Mesendoderm (in vitro differentiated cells): ENCODE measurements around the gene KDM5B.
"Not testable (repeated sequence)": the region's sequence is repeated elsewhere in the genome, so short reads cannot be mapped to it uniquely, and the experiment has no call there.

Experiments used
- DNase-seq: peaks from one replicate; pipeline ENCODE4 v3.0.0; 2013
- H2AK5ac ChIP-seq: 2 replicates; pipeline ENCODE4 v1.6.1; 2013; ENCODE audit warnings: low read length, inconsistent platforms
- H2BK120ac ChIP-seq: 2 replicates; pipeline ENCODE4 v1.6.1; 2013; ENCODE audit warnings: low read depth, mild to moderate bottlenecking, low read length, moderate library complexity, mixed read lengths
- H2BK15ac ChIP-seq: replicated peaks from 2 replicates; pipeline ENCODE4 v1.6.1; 2013; ENCODE audit warnings: low read depth, mild to moderate bottlenecking, moderate library complexity
- H2BK5ac ChIP-seq: 2 replicates; pipeline ENCODE4 v1.6.1; 2013; ENCODE audit warnings: low read length, inconsistent platforms
- H3K18ac ChIP-seq: 2 replicates; pipeline ENCODE4 v1.6.1; 2013; ENCODE audit warnings: mild to moderate bottlenecking, low read length, mixed read lengths
- H3K23ac ChIP-seq: one replicate; pipeline ENCODE4 v1.6.1; 2013; ENCODE audit warnings: low read length
- H3K27ac ChIP-seq: 2 replicates; pipeline ENCODE4 v1.5.1; 2013; ENCODE audit warnings: low read depth, mild to moderate bottlenecking, inconsistent platforms, low read length, moderate library complexity
- H3K27me3 ChIP-seq: 2 replicates; pipeline ENCODE4 v1.6.1; 2013; ENCODE audit warnings: low read length, control low read depth, mild to moderate bottlenecking, inconsistent platforms; ENCODE audit not compliant: insufficient read depth, poor library complexity
- H3K36me3 ChIP-seq: 2 replicates; pipeline ENCODE4 v1.6.1; 2013; ENCODE audit warnings: low read length, inconsistent platforms; ENCODE audit not compliant: control insufficient read depth, insufficient read depth
- H3K4ac ChIP-seq: one replicate; pipeline ENCODE4 v1.6.1; 2013; ENCODE audit warnings: low read depth, mild to moderate bottlenecking, low read length, moderate library complexity
- H3K4me1 ChIP-seq: 2 replicates; pipeline ENCODE4 v1.6.1; 2013; ENCODE audit warnings: low read depth, low read length, inconsistent platforms; ENCODE audit not compliant: control insufficient read depth
- H3K4me2 ChIP-seq: 2 replicates; pipeline ENCODE4 v1.6.1; 2013; ENCODE audit warnings: low read length
- H3K4me3 ChIP-seq: 2 replicates; pipeline ENCODE4 v1.5.1; 2013; ENCODE audit warnings: mild to moderate bottlenecking, low read length
- H3K56ac ChIP-seq: one replicate; pipeline ENCODE4 v1.6.1; 2013; ENCODE audit warnings: low read length
- H3K79me1 ChIP-seq: 2 replicates; pipeline ENCODE4 v1.6.1; 2013; ENCODE audit warnings: low read length, inconsistent platforms
- H3K79me2 ChIP-seq: 2 replicates; pipeline ENCODE4 v1.6.1; 2013; ENCODE audit warnings: mild to moderate bottlenecking, low read length; ENCODE audit not compliant: control insufficient read depth, insufficient read depth
- H3K9ac ChIP-seq: 2 replicates; pipeline ENCODE4 v1.6.1; 2013; ENCODE audit warnings: low read length, inconsistent platforms
- H4K5ac ChIP-seq: one replicate; pipeline ENCODE4 v1.6.1; 2013; ENCODE audit warnings: low read length
- H4K8ac ChIP-seq: one replicate; pipeline ENCODE4 v1.6.1; 2013; ENCODE audit warnings: low read depth, mild to moderate bottlenecking, control low read depth, low read length, moderate library complexity
- WGBS: extraction: QIAGEN DNeasy Blood & Tissue Kit; methylation state at CpG from one replicate; pipeline ENCODE4 v1.1.7; 2013; ENCODE audit warnings: low lambda C conversion rate, missing lambda C conversion rate; ENCODE audit not compliant: insufficient coverage; ENCODE audit errors: extremely low coverage; 5-methylcytosine and 5-hydroxymethylcytosine counted together

The KDM5B gene

DNA sequence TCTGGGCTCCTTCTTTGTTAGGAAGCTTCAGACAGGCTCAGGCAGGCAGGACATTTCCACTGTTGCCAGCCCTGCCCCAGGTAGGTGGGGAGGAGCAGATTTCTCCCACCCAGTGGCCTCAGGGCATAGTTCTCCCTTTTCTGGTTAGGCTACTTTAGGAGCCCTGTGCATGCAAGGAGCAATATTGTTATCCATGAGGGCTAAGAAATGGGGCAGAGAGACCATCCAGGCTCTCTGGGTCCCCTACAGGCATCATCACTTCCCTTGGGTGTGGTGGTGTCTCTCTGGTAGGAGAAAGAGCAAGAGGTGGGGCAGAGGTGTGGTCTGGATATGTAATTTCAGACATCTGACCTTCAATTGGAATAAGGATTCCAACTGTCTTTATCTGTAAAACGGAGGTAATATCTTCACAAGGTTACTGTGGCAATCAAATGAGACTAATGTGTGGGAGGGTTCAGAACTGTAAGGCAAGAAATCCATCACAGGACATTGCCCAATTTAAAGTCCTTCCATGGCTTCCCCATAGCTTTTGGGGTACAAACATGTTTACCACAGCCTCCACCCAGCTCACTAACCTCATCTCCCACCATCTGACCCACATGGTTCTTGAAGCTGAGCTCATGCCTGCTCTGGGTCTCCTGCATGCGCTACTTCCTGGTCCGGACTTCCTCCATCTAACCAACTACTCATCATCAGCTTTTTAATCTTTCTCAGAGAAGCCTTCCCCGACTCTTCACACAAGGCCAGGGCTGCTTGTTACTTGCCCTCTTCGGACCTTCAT, 28.6 kb upstream of the KDM5B start:
- Histone ChIP-seq H3K27ac (no peak overlapping the region), H3K56ac (no peak overlapping the region), H3K4me2 (no peak overlapping the region), H4K5ac (no peak overlapping the region), H3K4me3 (no peak overlapping the region), H4K8ac (no peak overlapping the region), H3K79me1 (no peaks in the 10 kb centered on the region), H3K4ac (no peak overlapping the region), H3K23ac (no peak overlapping the region), H2BK15ac (no peak overlapping the region), H3K36me3 (no peaks in the 10 kb centered on the region), H3K79me2 (no peaks in the 10 kb centered on the region), H2BK5ac (no peak overlapping the region), H3K9ac (no peak overlapping the region), H2AK5ac (no peak overlapping the region), H3K4me1 (peaks cover 4% of the 10 kb centered on the region), H3K18ac (no peak overlapping the region), H3K27me3 (no peaks in the 10 kb centered on the region), H2BK120ac (no peak overlapping the region)
- DNase-seq, result no peak
- WGBS, result no CpG with 5 or more reads among the region's 5 CpGs

DNA sequence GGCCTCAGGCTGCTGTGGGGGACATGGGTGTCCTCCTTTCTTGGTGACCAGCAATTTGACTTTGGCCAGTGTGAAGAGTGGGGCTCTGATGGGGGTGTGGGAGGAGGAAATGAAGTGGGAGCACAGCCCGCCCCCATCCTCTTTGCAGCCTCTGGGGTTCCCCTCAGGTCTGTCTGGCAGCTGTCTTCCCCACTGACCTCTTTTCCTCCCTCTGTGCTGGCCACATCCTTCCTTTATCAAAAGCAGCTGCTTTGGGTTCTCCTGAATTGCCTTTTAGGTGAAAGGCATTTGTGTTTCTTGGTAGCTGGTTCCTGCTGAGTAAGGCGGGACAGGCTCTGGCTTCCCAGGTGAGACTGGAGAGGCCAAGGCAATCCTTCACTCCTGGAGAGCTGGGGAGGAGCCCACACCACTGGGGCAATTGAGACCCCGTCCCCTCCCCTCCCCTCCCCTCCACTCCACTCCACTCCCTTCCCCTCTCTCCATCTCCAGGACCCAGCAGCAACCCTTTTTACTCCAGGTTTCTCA, 27.4 kb upstream of the KDM5B start:
- Histone ChIP-seq H4K8ac (no peak overlapping the region), H2BK15ac (no peak overlapping the region), H3K36me3 (no peaks in the 10 kb centered on the region), H3K27me3 (no peaks in the 10 kb centered on the region), H3K9ac (no peak overlapping the region), H3K4me1 (peaks cover 4% of the 10 kb centered on the region), H2AK5ac (no peak overlapping the region), H3K4me3 (no peak overlapping the region), H3K79me1 (no peaks in the 10 kb centered on the region), H3K18ac (no peak overlapping the region), H3K56ac (peak overlapping the region; percentile 54), H3K4me2 (no peak overlapping the region), H2BK5ac (no peak overlapping the region), H4K5ac (no peak overlapping the region), H3K27ac (no peak overlapping the region), H3K4ac (no peak overlapping the region), H3K23ac (no peak overlapping the region), H2BK120ac (no peak overlapping the region), H3K79me2 (no peaks in the 10 kb centered on the region)
- DNase-seq, result peak; percentile 23
- WGBS, result no CpG with 5 or more reads among the region's 3 CpGs

DNA sequence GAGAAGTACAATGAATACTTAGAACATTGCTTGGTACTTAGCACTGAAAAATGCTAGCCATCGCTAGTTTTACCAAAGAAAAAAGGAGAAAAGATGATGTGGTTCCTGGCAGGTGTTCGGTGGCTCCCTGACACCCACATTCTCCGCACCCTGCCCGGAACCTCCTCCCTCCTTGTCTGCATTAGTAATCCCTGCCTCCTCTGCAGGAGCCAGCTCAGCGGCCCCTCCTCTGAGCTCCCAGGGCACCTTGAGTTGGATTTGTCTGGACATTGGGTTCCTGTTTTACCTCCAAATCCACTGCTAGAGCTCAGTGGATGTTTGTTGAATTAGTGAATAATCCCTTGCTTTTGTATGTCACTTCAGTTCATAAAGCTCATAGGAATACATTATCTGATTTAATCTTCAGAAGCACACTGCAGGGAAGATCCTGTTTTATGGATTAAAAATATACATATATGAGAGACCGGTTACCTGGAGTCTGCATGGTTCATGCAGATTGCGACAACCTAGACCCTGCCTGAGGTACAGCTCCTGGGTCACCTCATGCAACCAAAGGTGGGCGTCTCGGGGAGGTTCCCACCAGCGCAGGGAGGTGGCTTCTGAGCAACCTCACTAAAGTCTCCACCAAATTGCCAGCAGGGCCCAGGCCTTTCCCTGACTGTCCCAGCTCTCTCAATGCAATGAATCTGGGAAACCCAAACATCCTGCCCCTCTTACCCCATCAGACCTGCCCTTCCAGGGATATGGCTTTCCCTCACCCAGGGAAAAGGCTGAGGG, 26.7 kb upstream of the KDM5B start:
- Histone ChIP-seq H3K4me1 (peaks cover 4% of the 10 kb centered on the region), H4K8ac (no peak overlapping the region), H3K4me2 (no peak overlapping the region), H3K23ac (no peak overlapping the region), H4K5ac (no peak overlapping the region), H3K9ac (no peak overlapping the region), H2BK15ac (no peak overlapping the region), H3K4me3 (no peak overlapping the region), H3K79me2 (no peaks in the 10 kb centered on the region), H3K56ac (peak overlapping the region; percentile 54), H3K18ac (no peak overlapping the region), H3K79me1 (no peaks in the 10 kb centered on the region), H3K27ac (no peak overlapping the region), H3K27me3 (no peaks in the 10 kb centered on the region), H3K4ac (no peak overlapping the region), H2AK5ac (no peak overlapping the region), H2BK5ac (no peak overlapping the region), H3K36me3 (no peaks in the 10 kb centered on the region), H2BK120ac (no peak overlapping the region)
- no peak for DNase-seq
- WGBS, result no CpG with 5 or more reads among the region's 10 CpGs

DNA sequence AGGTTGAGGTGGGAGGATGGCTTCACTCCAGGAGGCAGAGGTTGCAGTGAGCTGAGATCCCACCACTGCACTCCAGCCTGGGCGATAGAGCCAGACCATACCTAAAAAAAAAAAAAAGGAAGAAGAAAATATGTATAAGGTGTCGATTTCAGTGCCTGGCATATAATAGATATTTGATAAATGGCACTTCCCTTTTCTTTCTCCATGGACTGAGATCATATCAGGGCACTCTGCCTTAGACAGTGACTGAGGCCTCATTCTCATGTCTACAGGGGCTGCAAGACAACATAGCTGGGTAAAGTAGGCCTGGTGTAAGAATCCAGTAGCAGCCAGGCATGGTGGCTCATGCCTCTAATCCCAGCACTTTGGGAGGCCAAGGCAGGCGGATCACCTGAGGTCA, 23.7 kb upstream of the KDM5B start:
- H3K23ac ChIP-seq, result no peak overlapping the region
- H3K36me3 ChIP-seq, result no peaks in the 10 kb centered on the region
- no peak overlapping the region for H2BK120ac ChIP-seq
- no peak overlapping the region for H4K8ac ChIP-seq
- H3K27me3 ChIP-seq, result no peaks in the 10 kb centered on the region
- H2BK15ac ChIP-seq, result no peak overlapping the region
- DNase-seq, result no peak
- peaks cover 4% of the 10 kb centered on the region for H3K4me1 ChIP-seq
- H3K18ac ChIP-seq, result no peak overlapping the region
- no peak overlapping the region for H3K4me3 ChIP-seq
- no peak overlapping the region for H4K5ac ChIP-seq
- H3K4ac ChIP-seq, result no peak overlapping the region
- no peaks in the 10 kb centered on the region for H3K79me2 ChIP-seq
- H3K27ac ChIP-seq, result no peak overlapping the region
- no peak overlapping the region for H2BK5ac ChIP-seq
- no CpG with 5 or more reads among the region's 3 CpGs for WGBS
- H3K9ac ChIP-seq, result no peak overlapping the region
- no peak overlapping the region for H3K4me2 ChIP-seq
- H3K56ac ChIP-seq, result no peak overlapping the region
- H3K79me1 ChIP-seq, result no peaks in the 10 kb centered on the region
- no peak overlapping the region for H2AK5ac ChIP-seq

DNA sequence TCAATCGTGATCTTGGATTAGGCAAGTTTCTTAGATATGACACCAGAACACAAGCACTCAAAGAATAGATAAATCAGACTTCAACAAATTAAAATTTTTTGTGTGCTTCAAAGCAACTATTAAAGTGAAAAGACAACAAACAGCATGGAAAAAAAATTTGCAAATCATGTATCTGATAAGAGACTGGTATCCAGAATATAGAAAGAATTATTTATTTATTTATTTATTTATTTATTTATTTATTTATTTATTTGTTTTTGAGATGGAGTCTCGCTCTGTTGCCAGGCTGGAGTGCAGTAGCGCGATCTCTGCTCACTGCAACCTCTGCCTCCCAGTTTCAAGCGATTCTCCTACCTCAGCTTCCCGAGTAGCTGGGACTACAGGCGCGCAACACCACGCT, 21.0 kb upstream of the KDM5B start:
- H2AK5ac ChIP-seq, H3K56ac ChIP-seq, H3K18ac ChIP-seq, H2BK15ac ChIP-seq, H3K79me2 ChIP-seq, H3K27ac ChIP-seq, H3K9ac ChIP-seq, DNase-seq, H3K36me3 ChIP-seq, H3K27me3 ChIP-seq, H4K5ac ChIP-seq, H2BK5ac ChIP-seq, H3K4ac ChIP-seq, H3K79me1 ChIP-seq, H3K4me2 ChIP-seq, H3K23ac ChIP-seq, H2BK120ac ChIP-seq, H3K4me1 ChIP-seq, H3K4me3 ChIP-seq, H4K8ac ChIP-seq: not testable (repeated sequence)
- no CpG with 5 or more reads among the region's 9 CpGs for WGBS
